GM19397 (cell line): Measurements from ENCODE around the gene SHOC2.

Source experiments
- ATAC-seq: cut with Tn5 transposase; IDR thresholded peaks from one replicate; pipeline ENCODE4 v1.9.1; 2021; ENCODE audit warnings: mild to moderate bottlenecking, moderate library complexity; ENCODE audit not compliant: unreplicated experiment

SHOC2 gene

DNA sequence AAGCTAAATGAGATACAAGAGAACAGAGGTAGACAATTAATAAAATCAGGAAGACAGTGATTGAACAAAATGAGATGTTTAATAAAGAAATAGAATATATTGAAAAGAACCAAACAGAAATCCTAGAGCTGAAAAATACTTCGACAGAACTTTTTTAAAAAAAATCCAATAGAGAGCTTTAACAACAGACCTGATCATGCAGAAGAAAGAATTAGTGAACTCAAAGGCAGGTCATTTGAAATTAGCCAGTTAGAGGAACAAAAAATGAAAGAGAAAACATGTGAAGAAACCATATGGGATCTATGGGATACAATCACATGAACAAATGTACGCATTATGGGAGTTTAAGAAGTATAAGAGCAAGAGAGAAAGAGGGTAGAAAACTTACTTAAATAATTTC is 120.1 kb downstream of the SHOC2 start:
- ATAC-seq, result no peak

GRCh38 chr10:111057006-111057405 is 137.6 kb downstream of the SHOC2 start:
- ATAC-seq, result no peak
